Renal cortex interstitium (tissue), 15 donors: Measurements from ENCODE around the gene TMCC2. TPM values are rescaled to one million over a fixed set of nuclear protein-coding genes. Genes with fewer than 3 reads are reported as not detected.
"Not testable (repeated sequence)": the region's sequence is repeated elsewhere in the genome, so short reads cannot be mapped to it uniquely, and the experiment has no call there.

ENCODE experiments used
- DNase-seq, 11 donors: peaks; one replicate each; pipeline ENCODE4 v3.0.0-alpha.2; 2013; ENCODE audit warnings: low read depth in 9 of 11, low spot score in 4 of 11; ENCODE audit errors: extremely low read depth in 1 of 11
- long read RNA-seq, 16 experiments: transcript quantifications; one replicate each; lab custom pipeline, GENCODE V29; 2026
- polyA plus RNA-seq, 3 donors: library from polyadenylated mRNA; unstranded; fragments of 120-200 nt; gene quantifications; one replicate each; pipeline ENCODE4 v1.2.1, GENCODE V29; 2013; ENCODE audit not compliant: insufficient read length in 3 of 3

Gene TMCC2, protein sequence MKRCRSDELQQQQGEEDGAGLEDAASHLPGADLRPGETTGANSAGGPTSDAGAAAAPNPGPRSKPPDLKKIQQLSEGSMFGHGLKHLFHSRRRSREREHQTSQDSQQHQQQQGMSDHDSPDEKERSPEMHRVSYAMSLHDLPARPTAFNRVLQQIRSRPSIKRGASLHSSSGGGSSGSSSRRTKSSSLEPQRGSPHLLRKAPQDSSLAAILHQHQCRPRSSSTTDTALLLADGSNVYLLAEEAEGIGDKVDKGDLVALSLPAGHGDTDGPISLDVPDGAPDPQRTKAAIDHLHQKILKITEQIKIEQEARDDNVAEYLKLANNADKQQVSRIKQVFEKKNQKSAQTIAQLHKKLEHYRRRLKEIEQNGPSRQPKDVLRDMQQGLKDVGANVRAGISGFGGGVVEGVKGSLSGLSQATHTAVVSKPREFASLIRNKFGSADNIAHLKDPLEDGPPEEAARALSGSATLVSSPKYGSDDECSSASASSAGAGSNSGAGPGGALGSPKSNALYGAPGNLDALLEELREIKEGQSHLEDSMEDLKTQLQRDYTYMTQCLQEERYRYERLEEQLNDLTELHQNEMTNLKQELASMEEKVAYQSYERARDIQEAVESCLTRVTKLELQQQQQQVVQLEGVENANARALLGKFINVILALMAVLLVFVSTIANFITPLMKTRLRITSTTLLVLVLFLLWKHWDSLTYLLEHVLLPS
- 1 to 10 TPM; 7.2 to 8.7 (median 7.9) TPM for polyA plus RNA-seq
- long read RNA-seq, donor 1: 0 reads
- long read RNA-seq, donor 2: 0 reads
- long read RNA-seq, donor 3, partial matches to known transcripts: 0 of 1 reads
- long read RNA-seq, donor 3, other reads (novel, unspliced or antisense): 0 of 1 reads
- long read RNA-seq, donor 4, partial matches to known transcripts: 0 of 1 reads
- long read RNA-seq, donor 4, other reads (novel, unspliced or antisense): 0 of 1 reads
- long read RNA-seq, donor 5: 0 reads
- long read RNA-seq, donor 6, partial matches to known transcripts: 0 of 1 reads
- long read RNA-seq, donor 6, other reads (novel, unspliced or antisense): 0 of 1 reads
- long read RNA-seq, donor 7, partial matches to known transcripts: 0 of 1 reads
- long read RNA-seq, donor 7, other reads (novel, unspliced or antisense): 0 of 1 reads
- long read RNA-seq, donor 8: 0 reads
- long read RNA-seq, donor 9, partial matches to known transcripts: 0 of 1 reads
- long read RNA-seq, donor 9, other reads (novel, unspliced or antisense): 0 of 1 reads
- long read RNA-seq, donor 10: 0 reads
- long read RNA-seq, donor 11, partial matches to known transcripts: 0 of 1 reads
- long read RNA-seq, donor 11, other reads (novel, unspliced or antisense): 0 of 1 reads
- long read RNA-seq, donor 12: 0 reads
- long read RNA-seq, donor 13, partial matches to known transcripts: 6 of 9 reads
- long read RNA-seq, donor 13, other reads (novel, unspliced or antisense): 0 of 9 reads
- long read RNA-seq, donor 14: 0 reads
- long read RNA-seq, donor 15, partial matches to known transcripts: 0 of 1 reads
- long read RNA-seq, donor 15, other reads (novel, unspliced or antisense): 0 of 1 reads
- long read RNA-seq, donor 16, partial matches to known transcripts: 5 of 10 reads
- long read RNA-seq, donor 16, other reads (novel, unspliced or antisense): 0 of 10 reads

DNA sequence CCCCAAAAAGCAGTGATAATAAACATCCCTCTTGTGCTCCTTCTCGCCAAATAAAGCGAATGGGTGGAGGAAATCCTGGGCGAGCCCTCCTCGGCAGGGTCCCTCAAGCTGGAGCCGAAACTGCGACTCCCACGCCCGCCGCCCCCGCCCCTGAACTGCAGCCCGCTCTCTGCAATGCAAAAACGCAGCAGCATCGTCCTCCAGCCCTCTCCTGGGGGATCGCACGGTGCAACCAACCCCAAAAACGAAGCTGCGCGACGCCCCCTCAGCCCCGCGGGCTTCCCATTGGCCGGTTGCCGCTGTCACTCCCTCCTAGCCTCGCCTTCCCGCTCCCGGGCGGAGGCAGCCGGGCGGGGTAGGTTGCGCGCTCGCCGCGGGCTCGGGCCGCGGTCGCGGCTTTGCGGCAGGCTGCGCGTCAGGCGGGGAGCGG is at the start of gene TMCC2:
TSS of gene TMCC2 (plus strand) at position 363 of the 430 bp plus-strand sequence. CDS start 619 bp downstream, outside the sequence.
- DNase-seq: peak; percentile 78 to 93 (median 89)

DNA sequence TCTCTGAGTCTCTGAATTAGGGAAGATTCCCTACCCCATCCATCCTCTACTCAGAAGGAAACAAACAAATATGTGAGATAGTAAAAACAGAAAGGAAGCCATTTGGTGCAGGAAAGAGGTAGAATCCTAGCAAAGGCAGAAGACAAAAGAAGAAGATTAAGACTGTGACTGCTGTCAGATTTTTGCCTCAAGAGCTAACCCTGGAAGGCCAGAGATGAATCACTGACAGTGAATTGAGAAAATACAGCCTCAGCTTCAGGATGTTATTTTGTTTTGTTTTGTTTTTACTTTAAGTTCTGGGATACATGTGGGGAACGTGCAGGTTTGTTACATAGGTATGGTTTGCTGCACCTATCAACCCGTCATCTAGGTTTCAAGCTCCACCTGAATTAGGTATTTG is 47.9 kb upstream of the TMCC2 start:
- no peak for DNase-seq

DNA sequence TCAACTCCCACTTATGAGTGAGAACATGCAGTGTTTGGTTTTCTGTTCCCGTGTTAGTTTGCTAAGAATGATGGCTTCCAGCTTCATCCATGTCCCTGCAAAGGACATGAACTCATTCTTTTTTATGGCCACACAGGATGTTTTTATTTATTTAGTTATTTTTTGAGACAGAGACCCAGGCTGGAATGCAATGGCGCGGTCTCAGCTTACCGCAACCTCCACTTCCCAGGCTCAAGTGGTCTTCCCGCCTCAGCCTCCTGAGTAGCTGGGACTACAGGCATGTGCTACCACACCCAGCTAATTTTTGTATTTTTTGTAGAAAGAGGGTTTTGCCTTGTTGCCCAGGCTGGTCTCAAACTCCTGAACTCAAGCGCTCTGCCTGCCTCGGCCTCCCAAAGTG is 47.4 kb upstream of the TMCC2 start:
- not testable (repeated sequence) for DNase-seq

DNA sequence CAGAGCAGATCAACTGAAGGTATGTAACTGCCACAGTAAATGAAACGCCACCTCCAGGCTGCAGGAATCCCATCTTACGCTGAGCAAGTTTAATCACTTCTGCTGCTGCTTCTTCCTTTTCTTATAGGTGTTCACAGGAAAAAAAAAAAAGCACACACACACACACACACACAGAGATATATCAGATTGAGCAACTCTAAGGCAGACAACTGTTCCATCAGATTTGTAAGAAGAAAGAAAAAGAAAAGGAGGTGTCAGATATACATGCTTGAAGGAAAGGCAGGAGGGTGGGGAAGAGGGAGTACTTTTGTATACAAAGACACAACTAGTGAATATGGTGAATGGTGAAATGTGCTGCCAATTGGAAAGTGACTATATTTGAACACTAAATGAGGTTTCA is 44.8 kb upstream of the TMCC2 start:
- no peak for DNase-seq

DNA sequence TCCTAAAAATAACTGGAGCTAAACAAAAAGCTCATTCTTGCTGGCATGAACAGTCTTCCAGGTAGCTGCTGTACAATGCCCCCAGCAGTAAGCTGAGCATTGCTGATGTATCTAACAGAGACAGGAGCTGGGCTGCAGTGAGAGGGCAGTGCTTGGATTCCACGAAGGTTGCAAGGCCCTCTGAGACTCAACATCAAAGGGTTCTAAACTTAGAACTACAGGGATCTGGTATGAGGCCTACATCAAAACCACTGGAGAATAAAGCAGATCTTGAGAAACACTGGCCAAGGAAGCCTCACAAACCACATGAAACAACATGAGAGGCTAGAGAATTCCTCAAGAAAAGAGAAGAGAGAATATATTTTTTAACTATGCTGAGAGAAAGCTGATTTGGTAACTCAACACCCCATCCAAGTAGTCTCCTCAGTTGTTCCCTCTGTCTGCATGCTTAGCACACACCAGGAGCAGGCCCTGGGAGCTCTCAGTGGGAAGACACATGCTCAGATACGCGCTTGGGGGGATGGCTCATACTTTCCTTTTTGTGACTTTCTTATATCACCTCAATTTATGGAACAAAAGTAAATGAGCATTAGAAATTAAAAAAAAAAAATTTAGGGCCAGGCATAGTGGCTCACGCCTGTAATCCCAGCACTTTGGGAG is 43.9 kb upstream of the TMCC2 start:
- no peak for DNase-seq

DNA sequence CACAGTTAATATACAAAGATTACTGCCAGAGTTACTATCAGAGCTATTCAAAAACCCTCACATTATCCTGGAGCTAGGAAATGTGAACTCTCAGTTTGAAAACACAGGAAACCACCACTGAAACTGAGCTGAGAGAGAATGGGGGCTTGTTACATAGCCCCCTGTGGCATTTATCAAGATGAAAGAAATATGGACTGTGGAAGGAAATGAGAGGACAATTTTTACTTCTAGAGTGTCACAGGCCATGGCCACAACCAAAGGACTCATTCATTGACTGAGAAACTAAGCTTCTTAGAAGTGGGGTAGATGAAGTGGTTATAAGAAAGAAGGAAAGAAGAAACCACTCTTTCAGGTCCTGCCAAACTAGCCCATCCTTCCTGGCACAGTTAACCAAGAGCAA is 41.6 kb upstream of the TMCC2 start:
- DNase-seq: no peak

DNA sequence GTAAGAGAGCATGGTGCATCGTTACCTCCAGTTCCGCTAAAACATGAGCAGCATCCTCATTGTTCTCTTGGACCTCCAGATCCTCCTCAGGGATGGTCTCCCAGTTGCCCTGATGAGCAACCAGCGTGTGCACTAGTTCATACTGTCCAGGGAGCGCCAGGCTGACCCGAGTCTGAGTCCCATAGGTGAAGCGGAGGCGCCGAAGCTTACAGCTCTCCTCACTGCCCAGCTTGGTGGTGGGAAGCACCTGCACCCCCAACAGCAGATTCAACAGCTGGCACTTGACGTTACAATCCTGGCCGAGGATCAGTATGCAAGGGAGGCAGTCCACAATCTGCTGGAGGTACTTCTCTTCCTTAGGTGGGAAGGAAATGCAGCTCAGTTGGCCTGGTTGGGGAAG is 40.3 kb upstream of the TMCC2 start:
- DNase-seq: no peak

DNA sequence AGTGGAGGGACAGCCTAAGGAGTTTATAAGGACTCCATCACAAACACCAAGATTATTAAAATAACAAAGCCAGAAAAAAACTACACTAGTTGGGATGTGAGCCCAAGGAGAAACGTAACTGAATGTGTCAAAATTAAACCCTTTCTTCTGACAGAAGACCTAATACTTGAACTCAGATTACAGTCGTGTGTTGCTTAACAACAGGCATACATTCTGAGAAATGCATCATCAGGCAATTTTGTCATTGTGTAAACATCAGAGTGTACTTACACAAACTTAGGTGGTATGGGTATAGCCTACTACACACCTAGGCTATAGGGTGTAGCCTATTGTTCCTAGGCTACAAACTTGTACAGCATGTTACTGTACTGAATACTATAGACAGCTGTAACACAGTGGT is 39.6 kb upstream of the TMCC2 start:
- no peak for DNase-seq

DNA sequence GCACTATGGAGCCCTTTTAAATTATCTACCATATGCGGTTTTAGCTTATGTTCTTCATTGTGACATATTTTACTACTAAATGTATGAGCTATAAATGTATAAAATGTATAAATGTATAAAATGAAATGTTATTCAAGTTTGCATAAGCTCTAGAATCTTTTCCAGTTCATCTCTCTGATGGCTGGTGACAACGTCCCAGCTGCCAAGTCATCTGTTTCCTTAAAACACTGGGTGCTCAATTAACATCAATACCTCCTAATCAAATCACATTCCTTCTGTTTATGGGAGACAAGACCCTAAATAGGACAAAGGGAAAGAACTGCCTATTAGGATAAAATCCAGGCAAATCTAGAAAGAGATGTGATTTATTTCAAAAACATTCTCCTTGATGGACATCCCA is 39.1 kb upstream of the TMCC2 start:
- no peak for DNase-seq

DNA sequence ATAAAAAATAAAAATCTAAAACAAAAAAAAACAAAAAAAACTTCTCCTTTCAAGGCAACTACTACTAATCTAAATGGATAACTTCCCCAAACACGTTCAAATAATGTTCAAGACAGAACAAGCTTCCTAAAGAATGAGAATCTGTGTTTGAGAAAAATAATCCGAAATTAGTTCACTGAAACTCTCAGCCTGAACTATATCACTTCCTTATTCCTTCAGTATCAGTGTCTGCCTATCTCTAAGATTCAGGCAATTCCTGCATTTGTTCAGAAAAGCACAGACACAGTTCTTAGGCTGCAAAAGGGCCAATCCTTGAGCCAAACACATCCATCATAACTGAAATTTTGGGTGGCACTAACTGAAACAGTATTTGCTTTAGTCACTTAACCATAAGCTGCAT is 38.6 kb upstream of the TMCC2 start:
- no peak for DNase-seq

DNA sequence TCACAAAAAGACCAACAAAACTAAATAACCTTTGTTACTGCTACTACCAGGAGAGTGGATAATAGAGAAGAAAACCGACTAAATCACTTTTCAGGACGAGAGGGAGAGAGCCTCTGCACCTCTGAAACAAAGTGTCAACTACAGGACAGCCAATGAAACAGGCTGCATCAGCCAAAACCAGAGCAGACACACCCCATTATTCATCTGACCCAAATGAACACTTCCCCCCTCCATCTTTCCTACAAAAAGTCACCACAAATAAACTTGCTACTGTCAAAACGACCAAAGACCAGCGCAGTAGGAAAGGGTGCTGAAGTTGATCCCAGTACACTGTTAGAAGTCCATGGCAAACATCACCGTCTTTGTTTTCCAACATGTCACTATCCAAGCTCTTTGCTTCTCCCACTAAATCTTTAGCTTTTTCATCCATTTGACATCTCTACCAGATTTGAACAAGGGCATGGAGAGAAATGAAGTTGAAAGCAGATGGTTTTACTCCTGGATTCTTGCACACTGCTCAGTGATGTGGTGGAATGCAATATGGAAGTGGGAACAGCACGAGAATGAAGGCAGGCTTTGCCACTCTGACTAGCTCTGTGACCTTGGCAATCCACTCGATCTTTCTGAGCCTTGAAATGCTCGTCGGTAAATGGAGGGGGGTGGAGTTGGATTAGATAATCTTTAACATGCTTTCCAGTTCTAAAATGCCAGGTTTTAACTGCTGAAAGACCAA is 36.7 kb upstream of the TMCC2 start:
- peak in 1 of 11 donors; percentile 28 for DNase-seq

DNA sequence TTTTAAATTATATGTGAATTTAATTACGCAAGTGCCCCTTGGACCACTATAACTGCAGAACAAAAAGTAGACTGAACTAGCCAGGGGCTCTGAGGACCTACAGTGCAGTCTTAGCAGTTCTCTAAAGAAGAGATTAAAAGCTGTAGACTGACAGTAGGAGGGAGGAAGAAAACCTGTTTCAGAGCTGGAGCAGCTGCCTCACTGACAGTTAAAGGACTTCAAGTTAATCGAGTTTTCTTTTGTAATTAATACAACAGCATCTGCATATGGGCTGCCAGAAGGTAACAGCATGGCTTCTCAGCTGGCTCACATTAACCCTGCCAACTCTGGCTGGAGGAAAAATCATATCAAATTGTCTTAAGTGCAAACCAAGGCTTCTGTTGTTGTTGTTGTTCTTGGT is 36.1 kb upstream of the TMCC2 start:
- no peak for DNase-seq

DNA sequence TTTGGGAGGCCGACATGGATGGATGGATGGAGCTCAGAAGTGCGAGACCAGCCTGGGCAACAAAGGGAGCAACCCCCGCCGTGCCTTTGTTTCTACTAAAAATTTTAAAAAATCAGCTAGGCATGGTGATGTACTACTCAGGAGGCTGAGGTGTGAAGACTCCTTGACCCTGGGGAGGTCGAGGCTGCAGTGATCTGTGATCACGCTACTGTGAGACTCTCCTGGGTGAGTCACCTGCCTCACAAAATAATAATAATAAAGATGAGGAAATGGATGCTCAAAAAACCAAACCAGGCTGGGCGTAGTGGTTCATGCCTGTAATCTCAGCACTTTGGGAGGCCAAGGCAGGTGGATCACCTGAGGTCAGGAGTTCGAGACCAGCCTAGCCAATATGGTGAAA is 35.5 kb upstream of the TMCC2 start:
- no peak for DNase-seq

DNA sequence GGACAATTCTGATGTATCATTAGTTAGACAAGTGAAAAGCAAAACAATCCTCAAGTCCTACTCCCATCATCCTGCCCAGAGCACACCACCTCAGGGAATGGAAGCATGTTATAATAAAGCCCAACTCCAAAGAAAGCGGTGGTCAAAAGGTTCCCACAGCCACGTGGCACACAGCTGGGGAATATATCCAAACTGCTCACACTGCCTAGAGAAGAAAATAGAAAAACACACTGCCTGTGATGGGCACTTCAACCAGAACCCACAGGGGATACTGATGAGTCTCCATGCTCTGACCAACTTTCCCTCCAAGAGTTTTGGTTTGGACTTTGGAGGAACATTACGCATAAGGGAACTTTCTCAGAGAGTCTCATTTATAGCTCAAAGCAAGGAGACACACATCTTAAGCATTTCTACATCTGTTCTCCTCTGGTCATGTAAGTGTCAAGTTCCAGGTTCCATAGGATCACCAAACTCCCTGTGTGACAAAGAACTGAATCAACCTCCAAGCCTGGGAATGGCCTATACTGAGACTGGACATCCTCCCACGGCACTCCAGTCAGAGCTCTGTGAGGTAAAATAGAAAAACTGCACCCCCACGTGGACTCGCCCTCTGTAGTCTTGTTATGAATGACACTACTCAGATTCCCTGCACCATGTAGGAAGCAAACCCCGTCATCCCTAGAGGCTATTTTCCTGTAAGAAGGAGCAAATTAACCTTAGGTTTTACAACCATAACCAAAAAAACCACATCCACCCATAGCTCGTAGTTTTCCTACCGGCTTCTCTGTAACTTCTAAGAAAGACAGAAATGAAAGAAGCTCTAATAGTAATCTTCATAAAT is 28.4 kb upstream of the TMCC2 start:
- DNase-seq: no peak

DNA sequence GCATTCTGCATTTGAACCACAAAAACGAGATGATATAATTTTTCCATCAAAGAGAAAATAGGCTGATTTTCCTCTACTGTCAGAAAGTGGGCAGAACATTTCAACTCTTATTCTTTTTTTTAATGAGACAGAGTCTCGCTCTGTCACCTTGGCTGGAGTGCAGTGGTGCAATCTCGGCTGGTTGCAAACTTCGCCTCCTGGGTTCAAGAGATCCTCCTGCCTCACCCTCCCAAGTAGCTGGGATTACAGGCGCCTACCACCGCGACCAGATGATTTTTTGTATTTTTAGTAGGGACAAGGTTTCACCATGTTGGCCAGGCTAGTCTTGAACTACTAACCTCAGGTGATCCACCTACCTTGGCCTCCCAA is 27.8 kb upstream of the TMCC2 start:
- no peak for DNase-seq

DNA sequence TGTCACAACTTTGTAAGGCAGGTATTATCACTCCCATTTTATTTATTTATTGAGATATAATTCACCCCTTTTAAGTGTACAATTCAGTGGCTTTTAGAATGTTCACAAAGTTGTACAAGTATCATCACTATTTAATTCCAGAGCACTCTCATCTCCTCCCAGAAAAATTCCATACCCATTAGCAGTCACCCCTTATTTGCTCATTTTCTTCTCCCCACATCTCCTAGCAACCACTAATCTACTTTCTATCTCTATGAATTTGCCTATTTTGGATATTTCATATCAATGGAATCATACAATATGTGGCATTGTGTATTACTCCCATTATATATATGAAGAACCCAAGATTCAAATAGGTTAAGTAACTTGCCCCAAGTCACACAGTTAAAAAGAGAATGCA is 23.2 kb upstream of the TMCC2 start:
- no peak for DNase-seq

DNA sequence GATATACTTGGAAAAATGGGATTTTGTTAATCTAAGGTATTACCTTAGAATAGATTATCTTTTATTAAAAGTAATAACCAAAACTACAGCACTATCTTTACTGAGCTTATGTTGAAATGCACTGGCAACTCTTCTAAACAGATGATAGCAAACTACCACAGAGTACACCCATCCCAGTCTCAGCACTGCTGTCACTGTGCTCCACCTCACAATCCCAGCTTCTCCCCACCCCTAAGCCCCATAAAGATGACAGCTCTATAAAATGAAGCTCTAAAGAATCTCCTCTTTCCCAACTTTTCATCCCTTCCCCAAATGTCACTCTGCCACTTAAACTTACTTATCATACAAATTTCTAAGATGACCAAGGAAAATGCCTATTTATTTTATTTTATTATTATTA is 22.7 kb upstream of the TMCC2 start:
- no peak for DNase-seq
